GM23248 (cell line): Measurements from ENCODE around the gene TCF4. TPM values are rescaled to one million over a fixed set of nuclear protein-coding genes. Genes with fewer than 3 reads are reported as not detected.

ENCODE experiments used
- DNase-seq: peaks from one replicate; pipeline ENCODE4 v3.0.0-alpha.2; 2015
- H2AFZ ChIP-seq: fragments of 200-600 bp; sonication (generic); 2 replicates; pipeline ENCODE4 v1.6.1; 2016; ENCODE audit warnings: antibody characterized with exemption
- H3F3A ChIP-seq: fragments of 200-600 bp; sonication (generic); 2 replicates; pipeline ENCODE4 v1.6.1; 2016; ENCODE audit warnings: mild to moderate bottlenecking, antibody characterized with exemption, mixed run types; ENCODE audit not compliant: insufficient read depth
- H3K27ac ChIP-seq: fragments of 200-600 bp; sonication (generic); 2 replicates; pipeline ENCODE4 v1.5.1; 2016; ENCODE audit warnings: mild to moderate bottlenecking
- H3K27me3 ChIP-seq: fragments of 200-600 bp; sonication (generic); replicated peaks from 2 replicates; pipeline ENCODE4 v1.6.1; 2016; ENCODE audit warnings: mild to moderate bottlenecking; ENCODE audit not compliant: insufficient read depth
- H3K36me3 ChIP-seq: fragments of 200-600 bp; sonication (generic); 2 replicates; pipeline ENCODE4 v1.6.1; 2016; ENCODE audit warnings: low read depth, mild to moderate bottlenecking
- H3K4me1 ChIP-seq: fragments of 200-600 bp; sonication (generic); 2 replicates; pipeline ENCODE4 v1.6.1; 2016; ENCODE audit warnings: mild to moderate bottlenecking; ENCODE audit not compliant: insufficient read depth
- H3K4me2 ChIP-seq: fragments of 200-600 bp; sonication (generic); one replicate; pipeline ENCODE4 v1.6.1; 2016; ENCODE audit warnings: mild to moderate bottlenecking; ENCODE audit not compliant: unreplicated experiment
- H3K4me3 ChIP-seq: fragments of 200-600 bp; sonication (generic); 2 replicates; pipeline ENCODE4 v1.5.1; 2016; ENCODE audit warnings: mild to moderate bottlenecking
- H3K79me2 ChIP-seq: fragments of 200-600 bp; sonication (generic); 2 replicates; pipeline ENCODE4 v1.6.1; 2016; ENCODE audit warnings: mild to moderate bottlenecking; ENCODE audit not compliant: insufficient read depth
- H3K9ac ChIP-seq: fragments of 200-600 bp; sonication (generic); 2 replicates; pipeline ENCODE4 v1.6.1; 2016; ENCODE audit warnings: mild to moderate bottlenecking
- H3K9me2 ChIP-seq: fragments of 200-600 bp; sonication (generic); 2 replicates; pipeline ENCODE4 v1.6.1; 2016; ENCODE audit warnings: mixed run types, mild to moderate bottlenecking, moderate library complexity; ENCODE audit not compliant: insufficient read depth
- H3K9me3 ChIP-seq: fragments of 200-600 bp; sonication (generic); one replicate; pipeline ENCODE4 v1.6.1; 2017; ENCODE audit warnings: low read depth
- H4K20me1 ChIP-seq: fragments of 200-600 bp; sonication (generic); 2 replicates; pipeline ENCODE4 v1.6.0; 2016; ENCODE audit not compliant: insufficient read depth
- EZH2 ChIP-seq: fragments of 200-600 bp; sonication (generic); IDR thresholded peaks from 2 replicates; pipeline ENCODE4 v1.6.1; 2018; ENCODE audit warnings: antibody characterized with exemption, mild to moderate bottlenecking; ENCODE audit not compliant: insufficient read depth, poor library complexity, severe bottlenecking
- EZH2phosphoT487 ChIP-seq: fragments of 200-600 bp; sonication (generic); IDR thresholded peaks from 2 replicates; pipeline ENCODE4 v1.6.1; 2018; ENCODE audit warnings: antibody characterized with exemption, moderate library complexity, mild to moderate bottlenecking, low read depth; ENCODE audit not compliant: insufficient read depth
- WGBS, 2 experiments: methylation state at CpG; one replicate each; pipeline ENCODE4 v1.1.6; 2015 to 2017; ENCODE audit warnings: low lambda C conversion rate in 2 of 2, low coverage in 1 of 2; ENCODE audit errors: missing lambda C conversion rate in 2 of 2; 5-methylcytosine and 5-hydroxymethylcytosine counted together
- in situ Hi-C: fragments of 300-500 bp; cut with MboI; formaldehyde crosslinking; loops from 2 replicates; pipeline ENCODE4 v1.15.0; 2020
- polyA plus RNA-seq: library from polyadenylated mRNA; unstranded; fragments of >200 nt; fragmentation: Nextera tagmentation; extraction: Ambion mirVana; gene quantifications from 2 replicates; pipeline ENCODE4 v1.2.1, GENCODE V29; 2016
- total RNA-seq: library from RNA; depleted of rRNA; stranded (reverse); fragments of >200 nt; shearing (Covaris generic); gene quantifications from 2 replicates; pipeline ENCODE4 v1.2.3, GENCODE V29; 2014

TCF4 gene
- total and polyA plus RNA-seq, 2 experiments from 2014 or later, result 54.5 to 59.3 TPM

DNA sequence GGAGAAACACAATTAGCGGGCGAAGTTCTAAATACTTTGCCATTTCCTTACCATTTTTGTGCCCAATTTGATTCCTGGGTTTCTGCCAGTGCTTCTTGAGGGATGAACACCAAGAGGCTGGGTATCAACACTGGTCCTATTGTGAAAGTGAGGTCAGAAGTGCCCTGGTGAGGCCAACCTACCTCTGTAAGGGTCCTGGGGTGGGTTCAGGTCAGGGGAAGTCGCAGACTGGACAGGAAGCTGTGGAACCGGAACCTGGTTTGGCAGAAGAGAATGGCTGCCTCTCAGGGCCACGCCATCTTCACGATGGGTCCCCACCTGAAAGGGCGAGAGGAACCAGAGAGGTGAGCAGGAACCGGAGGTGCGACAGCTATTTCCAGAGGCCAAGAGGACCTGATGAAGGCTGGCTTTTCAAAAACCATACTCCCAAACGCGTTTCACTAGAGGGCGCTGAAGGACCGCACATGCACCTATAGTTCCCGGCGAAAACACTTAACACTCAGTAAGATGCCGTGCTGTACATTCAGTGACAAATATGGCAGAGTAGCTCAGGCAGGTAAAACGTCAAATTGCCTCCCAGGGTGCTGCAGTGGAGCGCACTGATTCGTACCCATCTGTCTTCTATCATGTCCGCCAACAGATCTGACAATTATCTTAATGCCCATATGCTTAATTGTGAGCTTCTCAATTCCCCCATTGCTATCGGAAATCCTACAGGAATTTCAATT, 353.5 kb downstream of the TCF4 start:
- Histone ChIP-seq H3K4me1 (0 out of 2 replicates have a peak, but pooled peaks cover 4% of the 10 kb centered on the region), H3K27ac (no peak overlapping the region), H2AFZ (peak overlapping the region; percentile 38; the same call in 1 of the 2 replicates), H4K20me1 (no peaks in the 10 kb centered on the region), H3K9ac (no peak overlapping the region), H3K9me3 (no peaks in the 10 kb centered on the region), H3K4me2 (peak overlapping the region; percentile 6), H3K36me3 (no peaks in the 10 kb centered on the region), H3F3A (0 out of 2 replicates have a peak, but pooled peaks cover 6% of the 10 kb centered on the region), H3K79me2 (0 out of 2 replicates have a peak, but pooled peaks cover 9% of the 10 kb centered on the region), H3K9me2 (no peaks in the 10 kb centered on the region), H3K27me3 (no peaks in the 10 kb centered on the region), H3K4me3 (no peak overlapping the region)
- no peak for TF ChIP-seq EZH2phosphoT487
- TF ChIP-seq EZH2, result no peak
- in situ Hi-C loops, result loop anchor here (10.0 to 25.0 kb wide), 2 partner anchors 553 to 1340 kb away; no protein-coding TSS in a partner anchor
- WGBS, 2 experiments, result 46 to 52% methylated on average over 21 of the region's 21 CpGs
- peak; percentile 88 for DNase-seq

DNA sequence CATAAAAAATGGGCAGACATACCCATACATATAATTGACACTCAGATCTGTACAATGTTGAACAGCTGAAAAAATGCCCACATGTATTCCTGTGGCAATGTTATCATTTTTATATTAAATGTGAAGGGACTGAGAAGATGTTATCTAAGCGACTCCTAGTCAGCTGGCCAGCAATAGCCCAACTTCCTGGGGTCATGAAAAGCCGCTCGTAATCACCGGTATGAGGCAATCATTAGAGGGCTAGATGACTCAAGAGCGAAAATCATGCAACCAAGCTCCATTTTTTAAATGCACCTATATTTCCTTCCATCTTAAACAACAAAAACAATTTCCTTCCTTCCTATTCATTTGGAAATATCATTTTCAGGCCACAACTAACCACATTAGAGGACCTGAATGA, 354.1 kb downstream of the TCF4 start:
- Histone ChIP-seq H2AFZ (no peak overlapping the region), H3K4me1 (0 out of 2 replicates have a peak, but pooled peaks cover 4% of the 10 kb centered on the region), H4K20me1 (no peaks in the 10 kb centered on the region), H3K27ac (no peak overlapping the region), H3K4me2 (no peak overlapping the region), H3K36me3 (no peaks in the 10 kb centered on the region), H3K9me2 (no peaks in the 10 kb centered on the region), H3K79me2 (0 out of 2 replicates have a peak, but pooled peaks cover 9% of the 10 kb centered on the region), H3K9ac (no peak overlapping the region), H3K4me3 (no peak overlapping the region), H3F3A (0 out of 2 replicates have a peak, but pooled peaks cover 6% of the 10 kb centered on the region), H3K9me3 (no peaks in the 10 kb centered on the region), H3K27me3 (no peaks in the 10 kb centered on the region)
- TF ChIP-seq EZH2 (no peak), EZH2phosphoT487 (no peak)
- 92 to 97% methylated on average over 5 of the region's 5 CpGs for WGBS, 2 experiments
- in situ Hi-C loops, result loop anchor here (10.0 to 25.0 kb wide), 2 partner anchors 553 to 1341 kb away; no protein-coding TSS in a partner anchor
- DNase-seq, result peak; percentile 19

DNA sequence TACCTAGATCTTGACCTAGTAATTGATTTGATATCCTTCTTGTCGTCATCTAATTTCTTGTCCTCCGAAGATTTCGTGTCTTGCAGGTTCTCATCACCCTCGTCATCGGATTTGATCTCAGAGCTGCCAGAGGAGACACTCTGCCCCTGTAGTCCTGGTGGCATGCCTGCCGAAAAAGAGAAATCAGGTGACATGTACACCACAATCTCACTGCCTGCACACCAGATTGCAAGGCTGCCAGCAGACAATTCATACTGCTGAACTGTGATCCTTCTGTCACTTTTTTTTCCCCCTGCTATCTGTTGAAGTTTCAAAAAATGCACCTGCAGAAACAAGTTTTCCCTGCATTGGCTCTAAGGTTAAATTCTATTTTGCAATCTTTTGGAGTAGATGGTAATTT, 355.5 kb downstream of the TCF4 start:
- Histone ChIP-seq H4K20me1 (no peaks in the 10 kb centered on the region), H3F3A (0 out of 2 replicates have a peak, but pooled peaks cover 6% of the 10 kb centered on the region), H3K36me3 (peaks cover 11% of the 10 kb centered on the region; the same call in 1 of the 2 replicates), H3K79me2 (0 out of 2 replicates have a peak, but pooled peaks cover 9% of the 10 kb centered on the region), H3K4me3 (no peak overlapping the region), H3K9me3 (no peaks in the 10 kb centered on the region), H3K27me3 (no peaks in the 10 kb centered on the region), H3K27ac (no peak overlapping the region), H3K4me2 (no peak overlapping the region), H2AFZ (no peak overlapping the region), H3K9ac (no peak overlapping the region), H3K4me1 (0 out of 2 replicates have a peak, but pooled peaks cover 4% of the 10 kb centered on the region), H3K9me2 (no peaks in the 10 kb centered on the region)
- WGBS, 2 experiments, result 84% methylated on average over 6 of the region's 6 CpGs
- TF ChIP-seq EZH2phosphoT487, result no peak
- no peak for TF ChIP-seq EZH2
- no peak for DNase-seq
- in situ Hi-C loops, result loop anchor here (10.0 to 25.0 kb wide), 2 partner anchors 555 to 1342 kb away; no protein-coding TSS in a partner anchor

DNA sequence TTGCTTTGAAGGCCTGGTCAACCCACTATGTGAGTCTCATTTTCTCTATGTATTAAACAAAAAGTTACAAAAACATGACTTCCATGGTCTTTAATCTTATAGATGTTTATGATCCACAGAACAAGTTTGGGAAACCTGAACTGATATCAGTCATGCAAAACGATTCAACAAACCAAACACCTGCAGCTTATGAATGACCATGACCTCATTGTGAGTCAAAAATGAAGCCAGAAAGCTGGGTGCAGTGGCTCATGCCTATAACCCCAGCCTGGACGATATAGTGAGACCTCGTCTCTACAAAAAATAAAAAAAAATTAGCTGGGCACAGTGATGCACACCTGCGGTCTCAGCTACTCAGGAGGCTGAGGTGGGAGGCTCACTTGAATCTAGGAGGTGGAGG, 358.3 kb downstream of the TCF4 start:
- Histone ChIP-seq H3K9me2 (no peaks in the 10 kb centered on the region), H3K27ac (no peak overlapping the region), H3K4me3 (no peak overlapping the region), H3K9ac (no peak overlapping the region), H3K4me2 (no peak overlapping the region), H3K4me1 (0 out of 2 replicates have a peak, but pooled peaks cover under 1% of the 10 kb centered on the region), H3K36me3 (peaks cover 21% of the 10 kb centered on the region; the same call in 1 of the 2 replicates), H3K27me3 (no peaks in the 10 kb centered on the region), H2AFZ (no peak overlapping the region), H3F3A (no peaks in the 10 kb centered on the region; the same call in 1 of the 2 replicates), H3K79me2 (0 out of 2 replicates have a peak, but pooled peaks cover under 1% of the 10 kb centered on the region), H3K9me3 (no peaks in the 10 kb centered on the region), H4K20me1 (no peaks in the 10 kb centered on the region)
- in situ Hi-C loops, result loop anchor here (10.0 to 25.0 kb wide), 2 partner anchors 558 to 1345 kb away; no protein-coding TSS in a partner anchor
- DNase-seq, result no peak
- 80 to 90% methylated on average over 4 of the region's 4 CpGs for WGBS, 2 experiments
- no peak for TF ChIP-seq EZH2phosphoT487
- no peak for TF ChIP-seq EZH2
